H1 (cell line): ENCODE results near the gene HMOX2. TPM values are rescaled to one million over a fixed set of nuclear protein-coding genes. Genes with fewer than 3 reads are reported as not detected.

Source experiments
- CTCF ChIA-PET: fragments of 300-600 bp; sonication (Branson Sonifier 250); formaldehyde crosslinking; loops from one replicate; lab custom pipeline; 2021; ENCODE audit not compliant: partially characterized antibody; lab: Charles Lee
- POLR2A ChIA-PET: fragments of 300-600 bp; sonication (Branson Sonifier 250); formaldehyde crosslinking; loops from one replicate; lab custom pipeline; 2021; ENCODE audit warnings: inconsistent platforms; ENCODE audit not compliant: partially characterized antibody; lab: Charles Lee
- DNase-seq, 2 experiments: peaks; one replicate each; pipeline versions ENCODE4 v3.0.0 to v3.0.0-alpha.2; 2010 to 2022; ENCODE audit warnings: low spot score in 2 of 2, low read depth in 1 of 2, mixed read lengths in 1 of 2
- FAIRE-seq: peaks from 2 replicates; lab custom pipeline; 2011; peaks lifted over from hg19 to GRCh38; lab: Jason Lieb, UNC
- H2AFZ ChIP-seq: 2 replicates; pipeline ENCODE4 v1.8.1; 2012; ENCODE audit warnings: low read length, inconsistent platforms
- H2AK5ac ChIP-seq: 2 replicates; pipeline ENCODE4 v1.6.1; 2013; ENCODE audit warnings: low read depth, low read length
- H2BK120ac ChIP-seq: replicated peaks from 2 replicates; pipeline ENCODE3; 2013; ENCODE audit warnings: low read depth, low read length, inconsistent platforms
- H2BK12ac ChIP-seq: 2 replicates; pipeline ENCODE4 v1.6.1; 2013; ENCODE audit warnings: low read depth, low read length
- H2BK15ac ChIP-seq: 2 replicates; pipeline ENCODE4 v1.6.1; 2013; ENCODE audit warnings: low read length
- H2BK20ac ChIP-seq: 2 replicates; pipeline ENCODE4 v1.6.1; 2013; ENCODE audit warnings: low read length
- H2BK5ac ChIP-seq: 2 replicates; pipeline ENCODE4 v1.6.1; 2013; ENCODE audit warnings: low read depth, low read length
- H3K14ac ChIP-seq: 2 replicates; pipeline ENCODE4 v1.6.1; 2013; ENCODE audit warnings: inconsistent platforms; ENCODE audit not compliant: insufficient read length
- H3K18ac ChIP-seq: 2 replicates; pipeline ENCODE4 v1.6.1; 2013; ENCODE audit warnings: low read length; ENCODE audit errors: extremely low read depth
- H3K23ac ChIP-seq: 2 replicates; pipeline ENCODE4 v1.6.1; 2013; ENCODE audit warnings: inconsistent platforms; ENCODE audit not compliant: insufficient read length
- H3K23me2 ChIP-seq: 2 replicates; pipeline ENCODE4 v1.6.1; 2013; ENCODE audit warnings: low read depth, low read length
- H3K27ac ChIP-seq: 2 replicates; pipeline ENCODE4 v1.6.1; 2011; ENCODE audit warnings: low read depth, low read length, inconsistent platforms
- H3K27me3 ChIP-seq, 4 experiments: replicated peaks in 1 of 4; 1 replicate in 1 of 4; 2 replicates in 3 of 4; pipeline versions ENCODE4 v1.6.1 to v1.8.1; 2011 to 2013; ENCODE audit warnings: low read length in 3 of 4, mild to moderate bottlenecking in 3 of 4, inconsistent platforms in 2 of 4, mixed read lengths in 2 of 4, moderate library complexity in 1 of 4; ENCODE audit not compliant: control insufficient read depth in 3 of 4, insufficient read depth in 3 of 4; ENCODE audit errors: extremely low read depth in 1 of 4
- H3K36me3 ChIP-seq, 4 experiments: 2 replicates each; pipeline versions ENCODE4 v1.6.1 to v1.8.1; 2011 to 2013; ENCODE audit warnings: mild to moderate bottlenecking in 4 of 4, low read length in 3 of 4, moderate library complexity in 2 of 4, control low read depth in 1 of 4, inconsistent platforms in 1 of 4; ENCODE audit not compliant: insufficient read depth in 4 of 4, control insufficient read depth in 2 of 4
- H3K4ac ChIP-seq: replicated peaks from 2 replicates; pipeline ENCODE3; 2013; ENCODE audit warnings: low read length, low read depth, mixed read lengths, inconsistent platforms; ENCODE audit not compliant: insufficient read length
- H3K4me1 ChIP-seq, 4 experiments: replicated peaks in 1 of 4; 1 replicate in 1 of 4; 2 replicates in 3 of 4; pipeline versions ENCODE4 v1.6.1 to v1.8.1; 2011 to 2013; ENCODE audit warnings: low read length in 3 of 4, inconsistent platforms in 2 of 4, mixed read lengths in 1 of 4; ENCODE audit not compliant: insufficient read depth in 4 of 4, control insufficient read depth in 3 of 4
- H3K4me2 ChIP-seq, 2 experiments: 2 replicates each; pipeline versions ENCODE4 v1.6.1 to v1.8.1; 2011 to 2013; ENCODE audit warnings: low read depth in 2 of 2, low read length in 2 of 2, control low read depth in 1 of 2, inconsistent platforms in 1 of 2, mild to moderate bottlenecking in 1 of 2; ENCODE audit not compliant: insufficient read depth in 1 of 2
- H3K4me3 ChIP-seq, 4 experiments: fragments of 200-600, 300-600 bp in 1 of 4; sonication (generic), shearing (Covaris generic), sonication (Bioruptor Twin) in 1 of 4; 2 replicates each; pipeline versions ENCODE4 v1.5.1 to v1.8.1; 2011 to 2016; ENCODE audit warnings: low read length in 4 of 4, low read depth in 3 of 4, control low read depth in 2 of 4, inconsistent platforms in 2 of 4, mild to moderate bottlenecking in 2 of 4, mixed read lengths in 1 of 4, moderate library complexity in 1 of 4; ENCODE audit not compliant: insufficient read depth in 2 of 4; ENCODE audit errors: extremely low read depth in 1 of 4
- H3K56ac ChIP-seq: replicated peaks from 2 replicates; pipeline ENCODE3; 2013; ENCODE audit warnings: low read depth, mild to moderate bottlenecking, mixed read lengths, low read length, inconsistent platforms; ENCODE audit not compliant: insufficient read length
- H3K79me1 ChIP-seq: 2 replicates; pipeline ENCODE4 v1.6.1; 2013; ENCODE audit warnings: low read depth, low read length, control low read depth
- H3K79me2 ChIP-seq, 2 experiments: 2 replicates each; pipeline versions ENCODE4 v1.6.1 to v1.8.1; 2012 to 2013; ENCODE audit warnings: low read length in 2 of 2, mild to moderate bottlenecking in 2 of 2, inconsistent platforms in 1 of 2; ENCODE audit not compliant: insufficient read depth in 2 of 2, control insufficient read depth in 1 of 2
- H3K9ac ChIP-seq, 4 experiments: replicated peaks in 1 of 4; 1 replicate in 1 of 4; 2 replicates in 3 of 4; pipeline versions ENCODE4 v1.6.1 to v1.8.1; 2011 to 2013; ENCODE audit warnings: low read depth in 3 of 4, low read length in 3 of 4, control low read depth in 2 of 4, mild to moderate bottlenecking in 2 of 4, moderate library complexity in 2 of 4, inconsistent platforms in 1 of 4; ENCODE audit errors: extremely low read depth in 1 of 4
- H3K9me3 ChIP-seq, 2 experiments: 2 replicates each; pipeline versions ENCODE4 v1.6.1 to v1.8.1; 2012 to 2013; ENCODE audit warnings: mild to moderate bottlenecking in 2 of 2, moderate library complexity in 2 of 2, control low read depth in 1 of 2, inconsistent platforms in 1 of 2, low read depth in 1 of 2, low read length in 1 of 2, mixed read lengths in 1 of 2; ENCODE audit not compliant: insufficient read depth in 2 of 2
- H4K20me1 ChIP-seq, 2 experiments: replicated peaks in 1 of 2; 2 replicates each; pipeline versions ENCODE3 to v1.8.1; 2011 to 2013; ENCODE audit warnings: inconsistent platforms in 2 of 2, low read length in 2 of 2, mild to moderate bottlenecking in 1 of 2; ENCODE audit not compliant: insufficient read depth in 2 of 2, control insufficient read depth in 1 of 2
- H4K5ac ChIP-seq: 2 replicates; pipeline ENCODE4 v1.6.1; 2013; ENCODE audit warnings: low read length, low read depth, mixed read lengths, inconsistent platforms; ENCODE audit not compliant: insufficient read length
- H4K8ac ChIP-seq: 2 replicates; pipeline ENCODE4 v1.8.0; 2013; ENCODE audit warnings: mild to moderate bottlenecking, moderate library complexity, low read length, inconsistent platforms; ENCODE audit not compliant: insufficient read depth; ENCODE audit errors: extremely low read depth
- H4K91ac ChIP-seq: replicated peaks from 2 replicates; pipeline ENCODE3; 2013; ENCODE audit warnings: low read length, mixed read lengths, inconsistent platforms; ENCODE audit not compliant: insufficient read length
- KDM5A ChIP-seq: fragments of 200-600 bp; IDR thresholded peaks from 2 replicates; pipeline ENCODE4 v1.7.1; 2012; ENCODE audit warnings: mild to moderate bottlenecking, low read length, inconsistent platforms, mixed read lengths
- PHF8 ChIP-seq: fragments of 200-600 bp; sonication (generic); conservative IDR thresholded peaks from 2 replicates; pipeline ENCODE4 v1.7.1; 2012; ENCODE audit warnings: low read depth, mild to moderate bottlenecking, inconsistent platforms, low read length, moderate library complexity
- POLR2AphosphoS5 ChIP-seq: IDR thresholded peaks from 2 replicates; pipeline ENCODE4 v1.6.1; 2011; ENCODE audit warnings: low read depth, low read length
- WGBS, 2 experiments: shearing (Covaris generic) in 1 of 2; methylation state at CpG; one replicate each; pipeline versions ENCODE4 v1.1.6 to v1.1.7; 2013 to 2015; ENCODE audit warnings: low lambda C conversion rate in 2 of 2, mixed read lengths in 2 of 2, inconsistent platforms in 1 of 2, low coverage in 1 of 2, missing lambda C conversion rate in 1 of 2; ENCODE audit not compliant: insufficient replicate concordance in 2 of 2, insufficient coverage in 1 of 2, insufficient read length in 1 of 2; ENCODE audit errors: extremely low coverage in 1 of 2, missing lambda C conversion rate in 1 of 2; 5-methylcytosine and 5-hydroxymethylcytosine counted together
- polyA plus RNA-seq, 7 experiments: library from polyadenylated mRNA; depleted of rRNA in 3 of 7; stranded (reverse) in 5 of 7; unstranded in 2 of 7; fragments of >200 nt in 5 of 7; fragments of 200-250 nt in 2 of 7; gene quantifications; 1 replicate in 5 of 7; 2 replicates in 1 of 7; 4 replicates in 1 of 7; pipeline versions ENCODE4 v1.2.1 to v1.2.3, GENCODE V29; 2011 to 2013; ENCODE audit warnings: missing spikeins in 2 of 7, mixed read lengths in 2 of 7
- total RNA-seq: library from RNA; stranded (reverse); fragmentation: NEBNext Ultra II Directional; extraction: Animal tissue kit (Norgen Biotek cat#: 25700); gene quantifications from 2 replicates; pipeline ENCODE4 v1.2.1, GENCODE V29; 2021

Gene HMOX2
- total and polyA plus RNA-seq, 2 of the 8 experiments (the other 6 are each of a cell fraction or from before 2014, with no cell fraction given) = 36.5 to 48.4 TPM

- H3K14ac ChIP-seq = no peak overlapping the region
- H2BK15ac ChIP-seq = no peak overlapping the region
- H3K4ac ChIP-seq = no peak overlapping the region
- H2BK20ac ChIP-seq = no peak overlapping the region
- no peaks in the 10 kb centered on the region for H3K23me2 ChIP-seq
- peaks cover 7% of the 10 kb centered on the region for H3K79me1 ChIP-seq
- H3K56ac ChIP-seq = no peak overlapping the region
- no peak overlapping the region for H4K91ac ChIP-seq
- no peak overlapping the region for H3K27ac ChIP-seq
- no peaks in the 10 kb centered on the region for H3K27me3 ChIP-seq
- peaks cover 0 to 3% (median 0%) of the 10 kb centered on the region in 4 experiments; a peak in 1 of 8 replicates for H3K36me3 ChIP-seq
- no peak overlapping the region for H3K4me3 ChIP-seq
- 97% methylated on average over 5 of the region's 5 CpGs; no CpG with 5 or more reads in 1 of the 2 experiments for WGBS, 2 experiments
- no peaks in the 10 kb centered on the region for H4K20me1 ChIP-seq
- no peak overlapping the region for H4K5ac ChIP-seq
- FAIRE-seq (no peak), DNase-seq (no peak)
- H2BK12ac ChIP-seq = no peak overlapping the region
- H2AFZ ChIP-seq = no peak overlapping the region
- H3K4me2 ChIP-seq = no peak overlapping the region
- H2BK120ac ChIP-seq = no peak overlapping the region
- ChIA-PET CTCF (interaction anchor here (0.6 to 2.4 kb wide), 6 partner anchors 10 to 169 kb away, joined by 3 to 9 read pairs (median 3); no protein-coding TSS in a partner anchor), POLR2A (no interaction called here)
- H3K4me1 ChIP-seq = no peaks in the 10 kb centered on the region
- H2BK5ac ChIP-seq = no peak overlapping the region
- H3K9ac ChIP-seq = no peak overlapping the region
- no peak overlapping the region for H4K8ac ChIP-seq
- no peak overlapping the region for H2AK5ac ChIP-seq
- H3K23ac ChIP-seq = no peak overlapping the region
- H3K79me2 ChIP-seq = peaks cover 0 to 3% of the 10 kb centered on the region in 2 experiments; a peak in 1 of 4 replicates
- H3K9me3 ChIP-seq = no peaks in the 10 kb centered on the region
- H3K18ac ChIP-seq = no peak overlapping the region
- TF ChIP-seq KDM5A = no peak
- no peak for TF ChIP-seq PHF8
- no peak for TF ChIP-seq POLR2AphosphoS5
These were observed 12.8 kb downstream of the HMOX2 start for GRCh38 chr16:4489030-4489429.
